Kidney tubule cell (primary cell): ENCODE results near the gene AK9.
"Not testable (repeated sequence)": the region's sequence is repeated elsewhere in the genome, so short reads cannot be mapped to it uniquely, and the experiment has no call there.

ENCODE experiments used
- DNase-seq: peaks from one replicate; pipeline ENCODE4 v3.0.0-alpha.2; 2018; ENCODE audit warnings: low spot score

Gene AK9

GRCh38 chr6:109625199-109625598 is 65.8 kb downstream of the AK9 start:
- no peak for DNase-seq

DNA sequence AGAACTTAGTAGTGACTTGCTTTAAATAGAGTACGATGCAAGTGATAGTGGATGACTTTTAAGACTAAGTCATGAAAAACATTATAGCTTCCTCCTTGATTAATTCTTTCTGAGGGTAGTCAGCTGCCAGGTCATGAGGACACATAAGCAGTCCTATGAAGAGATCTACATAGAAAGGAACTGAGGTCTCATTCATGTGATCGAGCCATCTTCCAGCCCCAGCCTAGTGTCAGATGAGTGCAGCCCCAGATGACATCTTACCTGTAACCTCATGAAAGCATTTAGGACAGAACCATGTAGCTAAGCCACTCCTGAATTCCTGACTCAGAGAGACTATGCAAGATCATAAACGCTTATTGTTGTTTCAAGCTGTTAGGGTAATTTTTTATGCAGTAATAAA is 67.7 kb downstream of the AK9 start:
- DNase-seq: peak; percentile 25

DNA sequence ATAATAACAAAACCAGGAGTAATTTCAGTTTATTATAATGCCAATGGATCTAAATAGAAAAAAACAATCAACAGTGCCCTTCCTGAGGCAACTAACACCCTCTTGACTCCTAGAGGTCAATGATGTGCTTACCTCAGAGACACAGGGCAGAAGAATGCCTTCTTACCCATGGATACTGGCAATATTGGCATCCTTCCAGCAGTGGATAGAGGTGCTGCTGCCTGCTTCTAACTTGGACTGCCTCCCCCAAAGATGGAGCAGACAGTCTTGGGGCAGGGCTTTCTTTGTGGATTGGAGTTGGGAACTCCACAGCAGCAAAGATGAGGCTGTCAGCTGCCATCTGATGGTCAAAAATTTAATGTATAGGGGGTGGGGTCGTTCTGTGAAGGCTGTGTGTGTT is 78.7 kb downstream of the AK9 start:
- DNase-seq: no peak

DNA sequence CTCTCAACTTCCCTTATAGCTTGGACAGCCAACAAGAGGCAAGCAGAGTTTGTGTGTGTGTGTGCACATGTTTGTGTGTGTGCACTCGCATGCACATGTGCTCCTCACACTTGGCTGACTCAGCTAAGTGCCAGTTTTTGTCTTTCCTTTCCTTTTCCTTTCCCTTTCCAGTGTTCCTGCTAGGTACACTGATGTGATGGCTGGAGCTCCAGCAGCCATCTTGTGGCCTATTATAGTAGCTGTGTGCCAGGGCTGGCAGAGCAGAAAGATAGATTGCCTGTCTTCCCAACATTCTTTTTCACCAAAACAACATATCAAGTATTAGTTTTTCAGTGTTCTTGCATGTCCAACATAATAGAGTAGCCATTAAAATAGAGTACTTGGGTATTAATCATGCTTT is 79.5 kb downstream of the AK9 start:
- no peak for DNase-seq

DNA sequence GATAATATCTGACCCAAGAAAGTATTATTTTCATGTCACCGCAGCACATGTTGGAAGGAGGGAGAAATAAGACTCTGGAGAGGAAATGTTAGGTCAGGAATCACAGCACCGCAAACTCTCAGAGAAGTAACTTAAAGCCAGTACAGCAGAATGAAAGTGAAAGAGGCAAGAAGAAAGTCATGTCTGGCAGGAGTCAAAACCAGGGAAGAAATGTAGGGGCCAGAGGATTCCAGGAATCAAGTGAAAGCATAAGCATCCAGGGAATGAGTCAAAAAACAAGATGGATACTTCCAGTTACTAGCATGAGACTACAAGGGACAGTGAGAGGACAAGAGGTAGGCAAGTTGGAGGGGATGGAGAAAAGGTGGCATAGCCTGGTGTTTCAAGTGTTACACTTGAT is 80.4 kb downstream of the AK9 start:
- peak; percentile 5 for DNase-seq

DNA sequence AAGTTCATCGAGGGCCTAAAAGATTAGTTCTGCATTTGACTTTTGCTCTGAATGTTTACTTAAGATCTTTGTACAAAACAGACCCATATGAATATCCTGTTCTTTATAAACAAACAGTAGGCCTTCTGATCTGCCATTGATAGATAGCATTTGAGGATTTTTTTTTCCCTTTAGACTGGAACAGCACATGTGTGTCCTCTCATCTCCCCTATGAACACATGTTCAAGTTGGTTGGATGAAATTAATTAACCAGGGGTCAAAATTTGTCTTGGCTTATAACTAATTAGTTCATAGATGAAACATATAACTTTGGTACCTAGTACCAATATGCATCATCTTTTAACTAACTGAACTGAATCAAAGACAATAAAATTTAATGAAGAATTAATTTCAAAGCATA is 81.3 kb downstream of the AK9 start:
- DNase-seq: no peak

DNA sequence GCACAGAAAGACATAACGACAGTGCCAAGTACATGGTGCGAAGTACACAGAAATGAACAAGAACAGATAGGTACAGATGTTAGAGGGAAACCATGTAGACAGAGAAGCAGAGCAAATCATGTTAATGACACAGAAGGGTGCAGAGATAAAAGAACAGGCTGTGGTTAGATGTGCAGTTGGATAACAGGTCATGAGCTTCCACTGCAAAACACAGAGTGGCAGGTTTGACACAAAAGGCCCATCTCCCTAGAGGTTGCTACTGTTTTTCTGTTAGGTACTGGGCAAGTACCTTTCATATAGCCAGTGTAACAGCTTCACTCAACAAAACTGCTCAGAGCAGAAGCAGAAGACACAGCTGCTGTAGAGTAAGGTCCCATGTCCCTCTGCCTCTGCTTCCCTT is 84.6 kb downstream of the AK9 start:
- no peak for DNase-seq

DNA sequence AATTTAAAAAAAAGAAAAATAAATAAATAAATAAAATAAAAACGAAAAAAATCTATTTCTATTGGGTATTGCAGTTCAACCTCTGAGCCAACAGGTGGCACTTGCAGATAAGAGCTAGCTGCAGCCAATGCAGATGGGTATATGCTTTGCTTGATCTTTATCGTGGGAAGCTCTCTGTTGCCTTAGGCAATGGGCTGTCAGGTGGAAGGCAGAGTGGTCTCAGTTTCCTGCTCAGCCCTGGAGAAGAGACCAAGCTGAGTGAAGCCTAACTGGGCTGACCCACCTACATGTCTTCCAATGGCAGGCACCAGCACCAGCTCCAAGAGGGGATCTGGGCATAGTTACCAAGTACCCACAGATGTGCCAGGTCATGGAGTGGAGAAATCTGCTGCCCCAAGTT is 95.0 kb downstream of the AK9 start:
- peak; percentile 47 for DNase-seq

GRCh38 chr6:109580519-109580918 is 110.5 kb downstream of the AK9 start:
- no peak for DNase-seq

- peak; percentile 3 for DNase-seq
Measured at GRCh38 chr6:109579361-109579760, 111.6 kb downstream of the AK9 start.

GRCh38 chr6:109569901-109570300 is 121.1 kb downstream of the AK9 start:
- DNase-seq: not testable (repeated sequence)

GRCh38 chr6:109561844-109562243 is 129.2 kb downstream of the AK9 start:
- no peak for DNase-seq

DNA sequence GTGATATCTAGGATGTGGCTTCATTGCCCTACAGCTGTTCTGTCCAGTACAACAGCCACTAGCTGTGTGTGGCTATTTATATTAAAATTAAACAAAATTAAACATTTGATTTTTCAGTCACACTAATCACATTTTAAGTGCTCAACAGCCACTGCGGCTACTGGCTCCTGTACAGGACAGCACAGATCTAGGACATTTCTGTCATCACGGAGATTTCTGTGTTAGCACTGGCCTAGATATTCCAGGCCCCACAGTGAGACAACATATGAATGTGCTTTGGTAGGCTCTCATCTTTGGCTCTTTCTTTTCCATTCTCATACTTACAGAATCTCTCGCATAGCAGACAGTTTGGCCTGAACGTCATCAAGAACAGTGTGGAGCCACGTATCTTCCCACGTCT is 159.6 kb downstream of the AK9 start:
- no peak for DNase-seq

DNA sequence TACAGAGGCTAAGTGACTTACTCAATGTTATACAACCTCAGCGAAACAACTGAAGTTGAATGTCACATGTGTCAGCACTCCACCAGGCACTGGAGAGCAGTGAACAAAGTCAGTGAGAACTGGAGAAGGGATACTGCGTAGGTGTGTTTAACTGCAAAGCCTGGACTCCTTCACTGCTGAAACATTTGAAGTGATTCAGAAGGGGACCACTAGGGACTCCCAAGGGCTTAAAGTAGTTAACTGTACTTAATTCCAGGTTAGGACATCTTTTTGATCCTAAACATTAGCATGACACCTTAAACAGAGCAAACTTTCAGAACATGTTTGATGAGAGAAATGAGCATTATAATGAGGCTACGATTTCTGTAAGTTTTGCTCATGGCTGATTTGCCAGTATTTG is 163.0 kb downstream of the AK9 start:
- no peak for DNase-seq

GRCh38 chr6:109526905-109527628 is 163.9 kb downstream of the AK9 start:
- peak; percentile 68 for DNase-seq

GRCh38 chr6:109524129-109524528 is 166.9 kb downstream of the AK9 start:
- no peak for DNase-seq

DNA sequence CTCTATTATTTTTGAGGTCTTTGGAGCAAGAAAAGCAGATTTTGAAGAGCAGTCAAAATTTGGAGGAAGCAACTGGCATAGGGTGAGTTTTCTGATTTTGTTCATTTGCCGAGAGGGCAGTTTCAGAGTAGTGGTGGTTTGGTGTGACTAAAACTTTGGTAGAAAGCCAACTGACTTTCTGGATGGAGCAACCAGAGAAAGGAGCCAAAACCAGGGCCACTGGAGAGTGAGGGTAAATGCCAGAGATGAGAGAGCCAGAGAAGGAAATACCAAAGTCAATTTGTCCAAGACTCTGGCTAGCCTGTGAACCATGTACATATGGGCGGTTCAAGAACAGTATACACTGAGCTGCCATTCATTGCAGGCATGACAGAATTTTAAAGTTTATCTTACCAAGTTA is 167.5 kb downstream of the AK9 start:
- peak; percentile 16 for DNase-seq

- no peak for DNase-seq
Measured at GRCh38 chr6:109521080-109521479, 169.9 kb downstream of the AK9 start.

GRCh38 chr6:109519647-109520046 is 171.4 kb downstream of the AK9 start:
- DNase-seq: not testable (repeated sequence)

GRCh38 chr6:109516929-109517328 is 174.1 kb downstream of the AK9 start:
- no peak for DNase-seq

GRCh38 chr6:109515781-109516409 is 175.1 kb downstream of the AK9 start:
- no peak for DNase-seq

- no peak for DNase-seq
Measured at GRCh38 chr6:109514946-109515345, 176.1 kb downstream of the AK9 start.

GRCh38 chr6:109513571-109514071 is 177.4 kb downstream of the AK9 start:
- peak; percentile 87 for DNase-seq
